Camera-type eye (tissue), 1 donor: Measurements from ENCODE around the gene BCL11B. TPM values are rescaled to one million over a fixed set of nuclear protein-coding genes. Genes with fewer than 3 reads are reported as not detected.

ENCODE experiments used
- total RNA-seq: library from RNA; depleted of rRNA; stranded (reverse); fragments of >200 nt; gene quantifications from one replicate; pipeline ENCODE4 v1.2.3, GENCODE V29; 2014

The BCL11B gene
- 4.4 TPM for total RNA-seq

GRCh38 chr14:99271951-99272631 is at the start of gene BCL11B:
BCL11B (minus strand) TSS chr14:99272197; CDS start chr14:99271218, 979 bp downstream.

Other genes with a start within 250 kb of the BCL11B start
- 107 TPM for gene SETD3, start 208.7 kb upstream of the BCL11B start, total RNA-seq
- gene CCNK, start 209.2 kb upstream of the BCL11B start, total RNA-seq: 45.9 TPM